Activated CD4-positive, alpha-beta T cell treated with anti-CD3 and anti-CD28 coated beads for 36 hours (primary cell): ENCODE results near the gene PDX1. TPM values are rescaled to one million over a fixed set of nuclear protein-coding genes. Genes with fewer than 3 reads are reported as not detected.
A peak's percentile ranks its signal among the peaks of the same experiment; 100 is the strongest.

Experiments used
- ATAC-seq: fragments of 200-7000 bp; cut with Tn5 transposase; one replicate; pipeline ENCODE4 v1.10.0; 2021; ENCODE audit warnings: mild to moderate bottlenecking, moderate library complexity
- CTCF ChIA-PET: fragments of 350-600 bp; sonication (Branson Sonifier 250); formaldehyde crosslinking; loops from one replicate; lab custom pipeline; 2021; ENCODE audit warnings: antibody characterized with exemption; lab: Charles Lee
- POLR2A ChIA-PET: fragments of 350-600 bp; sonication (Branson Sonifier 250); formaldehyde crosslinking; loops from one replicate; lab custom pipeline; 2021; ENCODE audit warnings: antibody characterized with exemption, inconsistent platforms; lab: Charles Lee
- DNase-seq: peaks from one replicate; pipeline ENCODE4 v3.0.0-alpha.2; 2020
- H3K27ac Mint-ChIP-seq: one replicate; pipeline ENCODE4 v1.8.0; 2021; ENCODE audit warnings: mixed read lengths
- H3K27me3 Mint-ChIP-seq: one replicate; pipeline ENCODE4 v1.8.0; 2021; ENCODE audit warnings: mixed read lengths
- H3K36me3 Mint-ChIP-seq: one replicate; pipeline ENCODE4 v1.8.0; 2021; ENCODE audit warnings: low read depth, mixed read lengths
- H3K4me1 Mint-ChIP-seq: one replicate; pipeline ENCODE4 v1.8.0; 2021; ENCODE audit warnings: mixed read lengths
- H3K4me3 Mint-ChIP-seq: one replicate; pipeline ENCODE4 v1.8.0; 2021; ENCODE audit warnings: mild to moderate bottlenecking, moderate library complexity, mixed read lengths
- H3K9me3 Mint-ChIP-seq: one replicate; pipeline ENCODE4 v1.8.0; 2021; ENCODE audit warnings: low read depth, mixed read lengths
- intact Hi-C, 2 experiments: fragments of 100-400 bp; cut with DNase I in 1 of 2; cut with micrococcal nuclease in 1 of 2; formaldehyde crosslinking; loops; one replicate each; pipeline versions ENCODE4 v1.14.2 to v1.15.1; 2022 to 2024; cut with DNase I, micrococcal nuclease
- total RNA-seq, 2 experiments: library from RNA; stranded (reverse); gene quantifications; one replicate each; pipeline ENCODE4 v1.2.3, GENCODE V29; 2021

The PDX1 gene
- total RNA-seq, 2 experiments from 2014 or later: not detected

DNA sequence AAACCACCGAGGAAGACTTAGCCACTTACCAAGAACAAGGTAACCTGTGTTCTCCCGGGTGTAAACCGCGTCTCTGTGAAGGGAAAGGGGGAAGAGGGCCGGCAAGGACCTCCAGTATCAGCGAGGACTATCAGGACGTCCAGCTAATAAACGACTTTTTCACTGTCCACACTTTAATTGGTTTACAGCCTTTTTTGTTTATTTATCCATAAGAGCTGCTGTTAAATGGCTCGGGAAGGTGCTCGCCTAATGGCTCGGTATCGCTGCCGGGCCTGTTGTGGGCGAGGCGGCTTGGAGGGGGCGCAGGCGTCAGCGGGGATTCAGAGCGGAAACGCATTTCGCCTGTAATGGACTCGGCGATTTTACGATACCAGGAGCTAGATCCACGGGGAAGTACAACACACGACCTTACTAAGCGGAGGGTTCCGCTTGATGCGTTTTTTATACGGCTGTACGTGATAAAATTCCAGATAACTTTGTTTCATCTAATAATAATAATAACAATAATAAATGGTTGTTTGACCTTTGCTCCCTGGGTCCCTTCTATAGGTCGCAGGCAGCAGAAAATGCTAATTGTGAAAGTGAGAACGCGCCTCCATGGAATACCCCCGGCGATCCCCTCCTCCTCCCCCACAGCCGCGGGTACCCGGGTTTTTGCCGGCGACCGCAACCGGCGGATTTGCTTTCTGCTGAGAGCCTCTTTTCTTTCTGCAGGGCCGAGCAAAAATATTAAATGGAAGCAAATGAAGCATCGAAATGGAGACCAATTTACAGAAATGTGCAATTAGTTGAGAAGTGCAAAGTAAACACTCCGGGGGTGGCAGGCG, 2.5 kb upstream of the PDX1 start:
- CTCF ChIA-PET: interaction anchor here (0.5 to 1.5 kb wide), 4 partner anchors 12 to 48 kb away, joined by 3 to 5 read pairs (median 3); no protein-coding TSS in a partner anchor
- no peak overlapping the region for H3K27ac Mint-ChIP-seq
- intact Hi-C loops: no loop called here

DNA sequence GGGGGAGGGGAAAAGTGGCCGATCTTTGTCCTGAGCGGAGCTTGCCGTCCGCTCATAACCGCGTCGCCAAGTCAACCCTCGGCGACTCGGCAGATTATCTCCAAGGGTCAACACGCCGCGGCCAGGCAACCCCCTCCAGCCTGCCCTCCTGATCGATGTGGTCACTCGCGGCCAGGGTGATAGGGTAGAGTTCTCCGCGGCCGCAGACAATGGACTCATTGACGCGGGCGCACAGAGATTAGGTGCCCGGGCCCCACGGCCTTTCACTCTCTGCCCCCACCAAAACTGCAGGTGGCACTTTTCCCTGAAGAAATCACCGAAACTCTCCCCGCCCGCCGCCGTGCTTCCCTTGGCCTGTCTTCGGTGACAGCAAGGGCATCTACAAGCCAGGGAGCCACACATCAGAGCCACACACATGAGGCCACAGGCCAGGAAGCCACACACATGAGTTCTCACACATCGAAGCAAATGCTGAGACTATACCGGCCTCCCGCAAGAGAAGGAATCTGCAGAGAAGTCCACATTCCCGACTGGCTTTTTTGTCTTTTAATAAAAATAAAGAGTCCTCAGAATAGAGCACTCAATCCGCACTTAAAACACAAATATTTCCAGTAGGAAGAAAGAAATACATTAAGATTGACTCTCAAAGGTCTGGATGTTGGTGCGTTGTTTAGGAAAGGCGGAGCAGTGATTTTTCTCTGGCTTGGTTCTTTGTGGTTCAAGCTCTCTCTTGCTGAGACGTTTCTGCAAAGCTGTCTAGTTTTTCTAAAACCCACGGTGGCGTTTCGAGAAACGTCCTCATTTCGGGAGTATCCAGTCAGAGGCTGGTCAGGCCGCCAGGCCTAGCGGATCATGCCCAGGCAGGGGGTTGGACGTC, 1.5 kb upstream of the PDX1 start:
- intact Hi-C loops: loop anchor here in 1 of 2 experiments (2.0 kb wide), 1 partner anchor 127 kb away; no protein-coding TSS in a partner anchor
- no peak for ATAC-seq
- ChIA-PET CTCF (interaction anchor here (0.7 to 2.7 kb wide), 2 partner anchors 11 to 37 kb away, joined by 3 to 10 read pairs; no protein-coding TSS in a partner anchor), POLR2A (no interaction called here)
- Mint-ChIP-seq H3K27me3 (peaks cover 64% of the 10 kb centered on the region), H3K4me1 (peaks cover 24% of the 10 kb centered on the region), H3K27ac (no peak overlapping the region), H3K36me3 (no peaks in the 10 kb centered on the region), H3K9me3 (no peaks in the 10 kb centered on the region), H3K4me3 (peak overlapping the region; percentile 16)
- DNase-seq: no peak

More for the DNA sequence above, 2.5 kb upstream of the PDX1 start:
- ATAC-seq (no peak), DNase-seq (peak; percentile 41)
- Mint-ChIP-seq H3K36me3 (no peaks in the 10 kb centered on the region), H3K4me3 (peak overlapping the region; percentile 28), H3K9me3 (no peaks in the 10 kb centered on the region), H3K4me1 (peaks cover 24% of the 10 kb centered on the region), H3K27me3 (peaks cover 54% of the 10 kb centered on the region)
- POLR2A ChIA-PET: no interaction called here

DNA sequence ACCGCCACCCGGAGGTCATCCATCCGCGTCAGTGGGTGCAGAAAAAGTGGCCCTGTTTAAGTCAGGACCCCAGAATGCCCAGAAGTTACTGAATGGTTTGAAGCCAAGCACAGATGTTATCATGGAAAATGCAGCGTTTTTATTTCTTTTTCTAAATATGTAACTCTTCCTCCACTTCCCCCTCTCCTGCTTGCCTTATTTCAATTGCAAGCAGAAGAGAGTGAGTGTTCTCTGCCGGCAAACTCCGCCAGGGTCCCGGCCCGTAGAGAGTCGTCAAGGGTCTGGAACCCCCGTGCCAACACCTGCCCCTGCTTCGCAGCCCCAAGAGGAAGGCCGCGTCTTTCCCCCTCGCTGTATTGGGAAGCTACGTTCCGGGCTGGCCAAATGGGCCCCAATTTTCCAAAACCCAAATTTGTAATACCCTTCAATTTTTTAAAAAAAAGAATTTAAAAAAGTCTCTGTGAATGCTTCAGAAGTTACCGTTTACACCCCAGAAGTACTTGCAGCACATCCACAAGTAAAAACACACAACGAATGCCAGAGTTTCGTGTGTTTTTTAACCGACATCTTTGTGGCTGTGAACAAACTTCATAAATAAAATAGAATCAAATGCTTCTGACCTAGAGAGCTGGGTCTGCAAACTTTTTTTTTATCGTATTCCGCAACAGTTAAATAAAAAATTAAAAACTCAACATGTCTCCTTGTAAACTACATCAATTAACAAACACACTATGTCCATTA, 712 bp upstream of the PDX1 start:
- intact Hi-C loops: loop anchor here in 1 of 2 experiments (2.0 kb wide), 1 partner anchor 128 kb away; no protein-coding TSS in a partner anchor
- DNase-seq: no peak
- peaks cover 64% of the 10 kb centered on the region for H3K27me3 Mint-ChIP-seq
- ATAC-seq: no peak
- H3K36me3 Mint-ChIP-seq: no peaks in the 10 kb centered on the region
- CTCF ChIA-PET: interaction anchor here (0.7 to 2.7 kb wide), 3 partner anchors 12 to 89 kb away, joined by 4 to 10 read pairs (median 4); no protein-coding TSS in a partner anchor
- no peak overlapping the region for H3K4me3 Mint-ChIP-seq
- peaks cover 24% of the 10 kb centered on the region for H3K4me1 Mint-ChIP-seq
- POLR2A ChIA-PET: no interaction called here
- no peaks in the 10 kb centered on the region for H3K9me3 Mint-ChIP-seq
- H3K27ac Mint-ChIP-seq: no peak overlapping the region

DNA sequence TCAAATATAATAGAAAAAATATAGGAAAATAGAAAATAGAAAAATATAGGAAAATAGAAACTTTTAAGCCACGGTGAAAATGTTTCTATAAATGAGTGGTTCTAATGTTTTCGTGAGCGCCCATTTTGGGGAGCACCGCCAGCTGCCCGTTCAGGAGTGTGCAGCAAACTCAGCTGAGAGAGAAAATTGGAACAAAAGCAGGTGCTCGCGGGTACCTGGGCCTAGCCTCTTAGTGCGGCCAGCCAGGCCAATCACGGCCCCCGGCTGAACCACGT, 204 bp upstream of the PDX1 start:
- H3K4me3 Mint-ChIP-seq: peak overlapping the region; percentile 12
- no peak overlapping the region for H3K27ac Mint-ChIP-seq
- intact Hi-C loops: loop anchor here in 1 of 2 experiments (2.0 kb wide), 1 partner anchor 129 kb away; no protein-coding TSS in a partner anchor
- ChIA-PET CTCF (interaction anchor here (0.7 to 2.7 kb wide), 3 partner anchors 12 to 89 kb away, joined by 4 to 10 read pairs (median 4); no protein-coding TSS in a partner anchor), POLR2A (no interaction called here)
- H3K9me3 Mint-ChIP-seq: no peaks in the 10 kb centered on the region
- ATAC-seq (peak; percentile 81), DNase-seq (peak; percentile 65)
- peaks cover 65% of the 10 kb centered on the region for H3K27me3 Mint-ChIP-seq
- H3K36me3 Mint-ChIP-seq: no peaks in the 10 kb centered on the region
- peaks cover 26% of the 10 kb centered on the region for H3K4me1 Mint-ChIP-seq

DNA sequence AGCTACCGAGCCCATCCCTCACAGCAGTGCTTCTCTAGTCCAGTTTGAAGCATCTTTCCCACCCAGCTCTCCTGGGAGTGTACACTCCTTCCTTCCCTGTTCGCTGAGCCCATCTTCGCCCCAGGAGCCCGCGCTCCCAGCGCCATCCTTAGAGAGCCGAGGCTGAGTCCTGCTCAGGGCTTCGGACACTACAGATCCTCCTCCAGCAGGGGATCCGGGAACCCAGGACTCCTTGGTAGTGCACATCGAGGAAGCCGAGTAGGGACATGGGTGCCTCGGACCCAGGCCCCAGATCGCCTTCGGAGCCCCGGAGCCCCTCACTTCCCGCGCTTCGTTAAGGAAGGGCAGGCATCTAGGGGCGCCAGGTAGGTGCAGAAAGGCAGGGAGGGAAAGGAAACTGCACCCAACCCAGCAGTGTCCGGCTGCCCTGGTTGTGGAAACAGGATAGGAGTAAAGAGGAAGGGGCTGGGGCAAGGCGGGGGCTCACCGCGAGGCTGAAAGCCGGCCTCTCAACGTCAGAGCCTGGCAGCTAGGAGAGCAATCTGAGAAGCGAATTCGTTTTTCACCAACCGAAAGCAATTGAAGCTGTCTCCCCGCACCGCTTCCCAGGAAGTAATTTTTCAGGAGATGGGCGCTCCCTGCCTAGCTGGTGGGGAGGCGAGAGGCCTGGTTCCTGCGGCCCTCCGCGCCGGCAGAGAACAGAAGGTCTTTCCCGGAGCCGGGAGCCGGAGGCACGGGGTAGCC, 1.0 kb downstream of the PDX1 start:
- intact Hi-C loops: loop anchor here (1.0 to 5.0 kb wide), 3 partner anchors 33 to 129 kb away; partner anchors contain the start of gene GSX1 (in 1 of the 2)
- ChIA-PET CTCF (interaction anchor here (0.6 to 2.7 kb wide), 6 partner anchors 32 to 208 kb away, joined by 3 to 10 read pairs (median 4); no protein-coding TSS in a partner anchor), POLR2A (no interaction called here)
- DNase-seq (peak; percentile 35), ATAC-seq (peak; percentile 16)
- H3K9me3 Mint-ChIP-seq: no peaks in the 10 kb centered on the region
- no peak overlapping the region for H3K27ac Mint-ChIP-seq
- H3K4me1 Mint-ChIP-seq: peaks cover 26% of the 10 kb centered on the region
- peaks cover 67% of the 10 kb centered on the region for H3K27me3 Mint-ChIP-seq
- H3K36me3 Mint-ChIP-seq: no peaks in the 10 kb centered on the region
- H3K4me3 Mint-ChIP-seq: peak overlapping the region; percentile 67

DNA sequence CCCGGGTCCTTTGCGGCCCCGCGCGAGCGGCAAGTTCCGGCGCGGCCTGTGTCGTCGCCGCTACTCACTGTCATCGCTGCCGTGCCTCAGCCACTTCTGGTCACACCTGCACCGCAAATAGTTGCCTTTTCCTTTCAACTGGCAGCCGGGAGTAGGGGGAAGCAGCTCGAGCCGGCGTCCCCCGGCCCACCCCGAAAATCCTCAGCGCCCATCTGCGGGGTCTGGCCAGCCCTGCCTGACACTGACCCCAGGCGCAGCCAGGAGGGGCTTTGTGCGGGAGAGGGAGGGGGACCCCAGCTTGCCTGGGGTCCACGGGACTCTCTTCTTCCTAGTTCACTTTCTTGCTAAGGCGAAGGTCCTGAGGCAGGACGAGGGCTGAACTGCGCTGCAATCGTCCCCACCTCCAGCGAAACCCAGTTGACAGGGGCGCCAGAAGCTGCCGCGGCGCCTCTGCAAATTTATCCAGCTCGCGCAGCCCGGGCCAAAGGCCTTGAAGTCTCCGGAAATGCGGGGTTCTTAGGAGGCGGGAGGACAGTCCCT, 1.7 kb downstream of the PDX1 start:
- H3K9me3 Mint-ChIP-seq: no peaks in the 10 kb centered on the region
- DNase-seq (peak; percentile 61), ATAC-seq (peak; percentile 54)
- POLR2A ChIA-PET: no interaction called here
- CTCF ChIA-PET: interaction anchor here (0.6 to 1.7 kb wide), 5 partner anchors 31 to 208 kb away, joined by 3 to 5 read pairs (median 4); no protein-coding TSS in a partner anchor
- intact Hi-C loops: loop anchor here in 1 of 2 experiments (5.0 kb wide), 1 partner anchor 129 kb away; the partner anchor contains the start of gene GSX1
- no peak overlapping the region for H3K27ac Mint-ChIP-seq
- peaks cover 68% of the 10 kb centered on the region for H3K27me3 Mint-ChIP-seq
- H3K4me1 Mint-ChIP-seq: peaks cover 28% of the 10 kb centered on the region
- no peaks in the 10 kb centered on the region for H3K36me3 Mint-ChIP-seq
- peak overlapping the region; percentile 67 for H3K4me3 Mint-ChIP-seq

DNA sequence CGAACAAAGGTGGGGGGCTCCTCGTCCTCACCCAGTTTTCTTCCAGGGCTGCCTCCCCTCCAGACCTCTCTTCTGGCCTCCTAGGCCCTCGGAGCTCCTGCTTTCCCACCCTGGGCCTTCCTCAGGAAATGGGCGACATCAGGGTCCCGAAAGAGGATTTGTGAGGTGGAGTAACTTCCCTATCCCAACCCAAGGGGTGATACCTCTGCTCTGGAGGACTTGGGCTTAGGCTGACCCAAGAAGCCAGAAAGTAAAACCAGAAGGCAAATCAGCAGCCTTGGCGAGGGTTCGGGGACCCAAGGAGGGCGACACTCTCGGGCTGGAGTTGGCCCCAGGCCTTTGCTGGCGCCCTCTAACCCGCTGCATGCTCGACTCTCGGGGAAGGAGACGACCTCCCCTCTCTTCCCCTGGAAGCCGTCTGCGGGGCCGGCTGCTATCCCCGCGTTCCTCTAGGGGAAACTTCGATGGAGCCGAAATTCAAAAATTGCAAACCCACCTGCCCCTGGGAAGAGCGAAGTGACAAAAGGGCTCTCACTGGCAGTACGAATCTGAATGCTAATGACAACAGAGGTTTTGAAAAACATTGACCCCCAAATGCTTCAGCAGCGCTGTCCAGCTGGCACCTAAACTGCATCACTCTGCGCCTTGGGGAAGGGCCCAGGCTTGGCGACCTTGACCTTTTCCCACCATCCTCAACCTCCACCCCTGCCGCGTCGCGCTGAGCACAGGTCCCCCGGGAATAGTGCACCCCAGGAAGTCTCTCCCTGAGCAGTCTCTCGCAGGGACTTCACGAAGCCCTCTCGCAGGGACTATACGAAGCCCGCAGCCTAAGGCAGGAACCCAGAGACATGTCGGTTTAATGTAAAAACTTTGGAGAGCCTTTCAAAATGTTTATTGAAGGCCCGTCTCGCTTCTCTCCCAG, 2.4 kb downstream of the PDX1 start:
- no peaks in the 10 kb centered on the region for H3K9me3 Mint-ChIP-seq
- DNase-seq: no peak
- H3K4me3 Mint-ChIP-seq: peak overlapping the region; percentile 23
- ATAC-seq: no peak
- ChIA-PET CTCF (interaction anchor here (0.6 to 1.7 kb wide), 3 partner anchors 45 to 209 kb away, joined by 3 to 5 read pairs (median 4); no protein-coding TSS in a partner anchor), POLR2A (no interaction called here)
- peaks cover 33% of the 10 kb centered on the region for H3K4me1 Mint-ChIP-seq
- intact Hi-C loops: loop anchor here in 1 of 2 experiments (2.0 to 5.0 kb wide), 3 partner anchors 33 to 130 kb away; partner anchors contain the start of gene GSX1
- no peaks in the 10 kb centered on the region for H3K36me3 Mint-ChIP-seq
- H3K27ac Mint-ChIP-seq: no peak overlapping the region
- H3K27me3 Mint-ChIP-seq: peaks cover 71% of the 10 kb centered on the region

DNA sequence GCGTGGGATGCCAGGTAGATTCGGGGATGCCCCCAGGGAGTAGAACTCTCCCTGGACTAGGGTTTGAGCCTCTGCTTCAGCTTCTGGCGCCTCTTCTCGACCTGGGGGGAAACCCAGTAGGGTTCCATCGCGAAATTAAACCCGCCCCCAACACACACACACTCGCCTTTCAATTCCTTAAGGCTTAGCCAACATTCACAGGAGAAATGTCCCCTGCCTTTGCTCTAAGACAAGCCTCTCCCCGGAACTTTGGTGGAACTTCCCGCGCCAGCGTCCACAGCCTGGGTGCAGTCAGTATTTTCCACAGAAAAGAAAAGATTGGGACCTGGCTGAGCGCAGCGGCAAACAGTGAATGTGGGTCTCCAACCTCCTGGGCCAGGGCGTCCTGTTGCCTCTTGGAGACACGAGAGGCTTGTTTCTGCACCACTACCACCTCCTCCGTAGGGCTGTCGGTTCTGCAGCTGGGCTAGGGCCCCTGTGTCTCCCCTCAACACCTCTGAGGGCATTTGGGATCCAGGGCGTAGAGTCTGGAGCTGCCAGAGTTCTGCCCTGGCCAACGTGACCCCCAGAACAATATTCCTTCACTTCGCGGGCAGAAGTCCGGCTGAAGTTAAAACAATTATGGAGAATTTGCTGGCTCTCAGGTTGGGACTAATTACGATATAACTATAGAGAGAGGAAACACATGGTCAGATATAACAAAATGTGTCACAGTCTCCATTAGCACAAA, 3.2 kb downstream of the PDX1 start:
- intact Hi-C loops: loop anchor here in 1 of 2 experiments (2.0 to 5.0 kb wide), 3 partner anchors 32 to 131 kb away; partner anchors contain the start of gene GSX1
- POLR2A ChIA-PET: no interaction called here
- Mint-ChIP-seq H3K4me3 (no peak overlapping the region), H3K4me1 (peaks cover 34% of the 10 kb centered on the region), H3K9me3 (no peaks in the 10 kb centered on the region), H3K27ac (no peak overlapping the region), H3K27me3 (peaks cover 73% of the 10 kb centered on the region), H3K36me3 (no peaks in the 10 kb centered on the region)
- no peak for DNase-seq
- CTCF ChIA-PET: interaction anchor here (0.9 kb wide), 1 partner anchor 34 kb away, joined by 3 read pairs; no protein-coding TSS in a partner anchor
- no peak for ATAC-seq
